ENCODE data around the gene ZSCAN5B.

ZSCAN5B gene

DNA sequence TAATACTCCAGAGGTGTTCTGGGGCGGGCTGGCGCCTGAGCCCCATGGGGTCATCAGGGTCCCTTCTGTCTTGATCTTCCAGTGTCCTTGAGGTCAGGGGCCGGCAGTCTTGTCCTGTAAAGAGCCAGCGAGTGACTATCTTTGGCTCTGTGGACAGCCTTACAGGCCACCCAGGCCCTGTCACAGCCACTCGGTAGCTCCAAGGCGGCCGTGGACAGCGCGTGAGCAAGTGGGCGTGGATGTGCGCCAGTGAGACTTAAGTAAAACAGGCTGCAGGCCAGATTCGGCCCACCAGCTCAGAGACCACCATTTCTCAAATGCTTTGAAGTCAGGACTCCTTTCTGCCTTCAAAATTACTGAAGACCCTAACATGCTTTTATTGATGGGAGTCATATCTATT lies 52.8 kb downstream of the ZSCAN5B start:
- no peak for DNase-seq (ENCODE audit: low spot score)

DNA sequence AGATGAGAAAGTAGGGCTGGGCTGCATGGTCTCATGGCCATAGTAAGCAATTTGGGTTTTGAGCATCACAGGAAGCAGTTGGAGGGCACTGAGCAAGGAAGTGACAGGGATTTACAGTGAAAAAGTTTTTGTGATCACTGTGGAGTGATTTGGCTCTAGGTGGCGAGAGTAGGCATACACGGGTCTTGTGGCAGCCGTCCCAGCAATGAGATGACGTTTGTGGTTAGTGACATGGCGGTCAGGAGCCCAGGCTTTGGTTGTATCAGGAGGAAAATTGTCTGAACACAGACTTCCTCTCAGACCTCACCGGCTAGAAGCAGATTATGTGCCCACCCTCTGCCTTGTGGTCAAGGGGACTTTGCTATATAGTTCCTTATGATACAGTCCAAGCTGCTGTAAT lies 53.2 kb downstream of the ZSCAN5B start:
- no peak for DNase-seq (ENCODE audit: low spot score)

DNA sequence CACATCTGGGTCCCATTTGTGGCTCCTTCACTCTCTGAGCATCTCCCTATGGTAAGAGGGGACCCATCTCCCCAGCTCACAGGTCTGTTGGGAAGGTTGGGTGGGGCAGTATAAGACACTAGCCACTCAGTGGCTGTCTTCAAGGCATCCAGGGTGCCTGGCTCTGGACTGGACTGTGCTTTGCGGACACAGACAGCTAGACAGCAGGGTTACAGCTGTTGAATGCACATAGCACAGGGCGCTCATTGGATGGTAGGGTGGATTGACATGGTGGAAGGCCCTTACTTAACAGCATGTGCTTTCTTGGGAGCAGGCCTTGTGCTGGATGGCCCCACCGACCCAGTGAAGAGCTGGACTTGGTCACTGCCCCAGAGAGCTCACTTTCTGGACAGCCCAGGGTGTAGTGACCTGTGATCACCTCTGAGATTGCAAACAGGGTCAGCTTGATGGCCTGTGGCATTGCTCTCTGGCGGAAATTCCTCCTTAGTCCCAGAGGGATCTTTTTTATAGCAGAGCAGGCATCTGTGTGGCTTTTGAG lies 54.6 kb downstream of the ZSCAN5B start:
- DNase-seq (ENCODE audit: low spot score): no peak

DNA sequence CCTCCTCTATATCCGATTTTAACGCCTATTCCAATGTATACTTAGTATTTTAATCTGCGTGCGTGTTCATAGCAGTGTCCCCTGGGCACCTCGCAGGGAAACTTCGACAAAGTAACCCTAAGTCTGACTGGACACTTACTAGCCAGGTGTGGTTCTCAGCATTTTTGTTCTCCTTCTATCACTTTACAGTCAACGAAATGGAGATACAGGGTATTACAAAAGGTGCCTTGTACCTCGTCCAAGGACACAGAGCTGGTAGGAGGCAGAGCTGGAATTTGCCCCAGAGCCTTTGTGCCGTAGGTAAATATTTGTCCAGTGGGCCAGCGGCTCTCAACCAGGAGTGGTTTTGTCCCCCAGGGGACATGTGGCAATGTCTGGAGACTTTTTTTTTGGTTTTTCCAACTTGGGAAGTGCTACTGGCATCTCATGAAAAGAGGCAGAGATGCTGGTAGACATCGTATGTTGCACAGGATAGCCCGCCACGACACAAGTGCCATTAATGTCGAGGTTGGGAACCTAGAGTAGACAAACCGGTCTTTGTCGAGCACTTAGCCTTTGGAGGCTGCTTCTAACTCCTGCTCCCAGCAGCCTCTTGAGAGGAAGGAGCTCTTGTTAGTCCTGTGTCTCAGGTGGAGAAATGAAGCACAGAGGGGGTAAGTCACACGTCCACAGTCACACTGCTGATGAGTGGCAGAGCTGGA lies 55.3 kb downstream of the ZSCAN5B start:
- no peak for DNase-seq (ENCODE audit: low spot score)

DNA sequence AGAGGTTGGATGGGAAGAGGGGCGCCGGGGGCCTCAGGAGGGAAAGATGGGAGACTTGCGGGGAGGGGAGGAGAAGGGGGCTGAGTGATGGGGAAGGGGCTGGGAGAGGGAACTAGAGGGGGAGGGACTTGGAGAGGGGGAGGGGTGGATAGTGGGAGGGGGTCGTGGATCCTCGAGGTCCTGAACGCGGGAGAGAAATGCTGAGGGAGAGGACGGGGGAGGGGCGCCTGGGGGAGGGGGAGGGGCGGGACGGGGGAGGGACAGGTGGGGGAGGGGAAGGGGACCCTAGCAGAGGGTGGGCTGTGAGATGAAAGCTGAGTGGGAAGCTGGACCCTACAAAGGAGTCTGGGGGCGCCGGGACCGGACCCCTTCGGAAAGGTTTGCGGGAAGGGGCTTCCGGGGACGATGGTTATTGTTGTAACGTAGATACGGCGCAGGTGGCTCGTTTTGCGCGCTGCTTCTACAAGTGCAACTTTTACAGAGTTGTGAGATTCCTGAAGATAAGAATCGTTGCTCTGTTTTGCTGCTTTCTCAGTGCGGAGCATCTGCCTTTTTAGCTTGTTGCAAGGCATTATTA lies 56.1 kb downstream of the ZSCAN5B start:
- no peak for DNase-seq (ENCODE audit: low spot score)

DNA sequence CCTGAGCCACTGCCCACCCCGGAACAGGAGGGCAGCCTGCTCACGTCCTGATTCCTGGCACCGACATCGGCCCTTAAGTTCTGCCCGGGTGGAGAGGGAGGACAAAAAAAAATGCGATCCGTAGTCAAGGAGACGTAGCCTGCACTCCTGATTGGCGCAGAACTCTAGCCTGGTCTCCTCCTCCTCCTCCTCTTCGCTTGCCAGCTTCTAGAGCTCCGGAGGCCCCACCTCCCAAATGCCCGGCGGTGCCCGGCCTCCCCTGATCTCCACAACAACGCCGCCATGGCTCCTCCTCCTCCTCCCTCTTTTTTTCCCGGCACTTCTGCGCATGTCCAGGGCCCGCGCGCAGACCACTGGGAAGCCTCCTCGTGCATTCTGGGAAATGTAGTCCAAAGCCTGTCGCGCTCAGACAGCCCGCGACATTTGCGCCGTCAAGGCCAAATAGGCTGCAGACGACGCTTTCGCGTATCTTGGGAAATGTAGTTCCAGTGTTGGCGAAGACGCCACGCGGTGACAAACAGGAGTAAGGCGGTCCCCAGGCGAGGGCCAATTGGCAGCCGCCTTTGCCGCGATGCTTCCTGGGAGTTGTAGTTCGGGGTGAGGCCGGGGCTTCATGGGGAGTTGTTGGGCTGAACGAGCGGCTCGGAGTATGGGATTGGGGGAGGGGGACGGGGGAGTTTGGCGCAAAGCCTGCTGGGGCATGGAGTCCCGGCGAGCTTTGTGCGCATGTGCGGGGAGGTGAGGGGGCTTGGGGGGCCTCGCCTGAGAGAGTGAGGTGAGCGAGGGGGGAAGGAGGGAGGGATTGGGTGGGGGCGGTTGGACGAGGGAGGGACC lies 56.8 kb downstream of the ZSCAN5B start, which contains the start of gene ZNF444:
Gene ZNF444 (plus strand): TSS at position 705 of the 834 bp plus-strand sequence. CDS start 5,625 bp downstream, outside the sequence.
- peak; percentile 99 for DNase-seq (ENCODE audit: low spot score)

DNA sequence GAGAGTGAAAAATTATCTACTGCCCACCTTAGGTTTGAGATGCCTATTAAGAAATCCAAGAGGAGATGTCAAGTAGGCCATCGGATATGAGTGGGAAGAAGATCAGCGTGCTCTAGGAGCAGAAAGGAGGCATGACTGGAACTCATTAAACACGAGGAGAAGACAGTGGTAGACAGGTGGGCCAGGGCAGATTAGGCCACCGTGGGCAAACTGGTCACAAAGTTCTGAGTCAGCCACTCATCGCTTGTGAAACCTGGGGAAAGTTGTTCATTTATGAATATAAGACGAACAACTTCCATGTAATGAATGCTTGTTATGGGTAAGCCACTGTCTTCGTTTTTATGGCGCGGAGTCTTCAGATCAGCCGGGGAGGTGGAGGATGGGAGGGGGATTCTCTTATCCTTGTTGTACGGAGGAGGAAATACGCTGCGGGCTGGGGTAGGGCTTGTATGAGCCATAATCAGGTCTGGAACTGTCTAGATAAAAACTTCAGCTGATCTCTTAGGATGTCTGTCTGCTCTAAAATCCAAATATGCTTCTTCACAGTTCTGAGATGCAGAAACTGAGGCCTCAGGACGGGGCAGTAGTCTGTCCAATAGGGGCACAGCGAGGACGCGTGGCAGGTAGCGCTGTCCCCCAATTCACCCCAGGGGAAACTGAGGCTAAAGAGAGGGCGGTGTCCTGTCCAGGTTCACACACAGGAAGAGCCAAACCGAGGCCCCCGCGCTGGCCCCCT lies 57.6 kb downstream of the ZSCAN5B start:
- no peak for DNase-seq (ENCODE audit: low spot score)

All from activated CD4-positive, alpha-beta T cell treated with anti-CD3 and anti-CD28 coated beads, Interleukin-2, Interleukin-4, amounts not matched to agents 100 ng/mL and 50 ng/mL, durations not matched to agents 16 hours and 8 hours (primary cell).